Motor neuron (in vitro differentiated cells): ENCODE results near the gene CYP4F2. TPM values are rescaled to one million over a fixed set of nuclear protein-coding genes. Genes with fewer than 3 reads are reported as not detected.
"Not testable (repeated sequence)": the region's sequence is repeated elsewhere in the genome, so short reads cannot be mapped to it uniquely, and the experiment has no call there.

Experiments used
- ATAC-seq, 8 experiments: fragments of 200-7000 bp; cut with Tn5 transposase; replicated peaks in 6 of 8; 2 replicates each; pipeline ENCODE4 v1.8.0; 2021; ENCODE audit warnings: mild to moderate bottlenecking in 8 of 8, moderate library complexity in 8 of 8
- H3K27ac ChIP-seq, 2 donors: fragments of 250-450 bp; sonication (Bioruptor Pico); 2 replicates each; pipeline ENCODE4 v1.9.0; 2021; ENCODE audit warnings: antibody characterized with exemption in 2 of 2, mild to moderate bottlenecking in 2 of 2, moderate library complexity in 1 of 2
- H3K4me1 ChIP-seq, 2 donors: fragments of 250-450 bp; sonication (Bioruptor Pico); replicated peaks in 1 of 2; 2 replicates each; pipeline ENCODE4 v1.6.1; 2021; ENCODE audit warnings: antibody characterized with exemption in 2 of 2, mild to moderate bottlenecking in 2 of 2, moderate library complexity in 1 of 2
- H3K4me3 ChIP-seq, 5 donors: fragments of 250-450 bp; sonication (Bioruptor Pico); 2 replicates each; pipeline ENCODE4 v1.9.0; 2021; ENCODE audit warnings: antibody characterized with exemption in 5 of 5, mild to moderate bottlenecking in 5 of 5, moderate library complexity in 4 of 5
- WGBS, 10 experiments: fragments of 450-650 bp; shearing (Covaris generic); methylation state at CpG; one replicate each; pipeline ENCODE4 v1.0.0; 2022; 5-methylcytosine and 5-hydroxymethylcytosine counted together
- in situ Hi-C, 9 experiments: fragments of 400-800 bp; cut with MboI; loops; one replicate each; pipeline ENCODE4 v1.15.0; 2021; ENCODE audit warnings: low sequenced_read_pairs in 9 of 9, low pct_unique_long_range_greater_than_20kb in 2 of 9; ENCODE audit not compliant: unreplicated experiment in 9 of 9
- total RNA-seq, 8 experiments: library from RNA; unstranded; fragments of 300-600 nt; gene quantifications; 2 replicates each; pipeline versions ENCODE4 v1.2.3 to v1.2.4, GENCODE V29; 2022

CYP4F2 gene
- total RNA-seq, 8 experiments from 2014 or later: 0.36 to 1.2 TPM; not detected in 6

DNA sequence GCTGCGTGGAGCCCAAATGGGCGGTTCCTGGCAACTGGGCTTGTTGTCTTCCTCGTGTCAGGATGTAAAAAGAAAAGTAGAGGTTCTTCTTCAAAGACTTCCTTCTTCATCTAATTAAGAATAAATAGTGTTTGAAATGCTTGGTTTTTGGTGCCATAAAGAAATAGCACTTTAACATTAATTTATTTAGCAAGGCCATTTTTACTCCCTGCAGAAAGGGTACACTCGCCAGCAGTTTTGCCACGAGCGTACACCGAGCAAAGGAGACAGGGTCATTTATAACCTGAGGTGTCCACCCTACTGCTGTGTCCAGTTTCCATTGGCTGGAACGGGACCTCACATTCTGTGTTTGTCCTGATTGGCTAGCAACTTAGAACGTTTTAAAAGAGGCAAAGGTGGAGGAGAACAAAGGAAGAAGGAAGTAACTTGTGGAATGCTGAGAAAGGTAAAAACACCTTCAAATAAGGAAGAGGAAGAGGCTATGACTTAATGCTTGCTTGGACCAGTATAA is 60.6 kb downstream of the CYP4F2 start:
- Histone ChIP-seq H3K4me1 (no peaks in the 10 kb centered on the region), H3K27ac (no peak overlapping the region), H3K4me3 (peak overlapping the region in 2 of 5 donors; percentile 35 to 70)
- in situ Hi-C loops: no loop called here
- ATAC-seq: peak in 3 of 8 experiments; percentile 14 to 24 (median 20)
- WGBS, 10 experiments: 2 to 88% (median 16%) methylated on average over 1 to 7 of the region's 9 CpGs; no CpG with 5 or more reads in 3 of the 10 experiments

DNA sequence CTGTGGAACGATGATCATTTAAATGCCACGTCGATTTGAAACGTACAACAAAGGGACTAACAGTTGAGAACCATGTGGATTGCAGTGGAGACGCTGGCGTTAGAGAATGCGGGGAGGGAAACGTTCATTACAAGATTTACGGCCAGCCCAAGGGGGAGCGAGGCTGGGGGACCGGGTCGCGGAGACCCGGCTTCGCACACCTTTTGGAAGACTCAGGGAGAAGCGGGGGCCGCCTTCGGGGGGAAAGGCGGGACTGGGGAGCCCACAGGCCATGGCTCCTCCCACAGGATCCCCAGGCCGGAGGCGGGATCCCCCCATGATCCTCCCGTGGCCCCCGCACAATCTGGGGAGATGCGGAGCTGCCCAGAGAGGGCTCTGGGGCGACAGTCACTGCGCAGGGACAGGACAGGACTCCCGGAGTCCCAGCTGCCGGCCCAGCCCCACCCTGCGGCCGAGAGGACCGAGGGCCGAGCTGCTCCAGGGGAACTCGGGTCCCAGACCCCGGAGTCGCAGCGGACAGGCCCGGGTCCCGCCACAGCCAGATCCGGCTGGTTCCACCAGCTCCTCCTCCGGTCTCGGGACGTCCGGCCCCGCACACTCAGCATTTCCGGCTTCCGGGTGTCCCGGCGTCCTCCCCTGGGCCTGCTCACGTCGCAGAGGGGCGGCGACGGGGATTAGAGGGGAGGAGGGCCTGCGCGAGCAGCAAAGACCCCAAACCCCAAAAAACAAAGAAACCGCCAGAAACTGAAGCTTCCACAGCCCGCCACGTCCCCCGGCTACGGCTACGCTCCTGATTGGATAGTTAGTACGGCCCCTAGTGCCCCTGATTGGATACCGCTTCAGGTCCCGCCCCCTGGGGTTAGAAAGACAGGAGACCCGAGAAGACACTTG is 61.3 kb downstream of the CYP4F2 start:
- 0 to 93% (median 8%) methylated on average over 4 to 15 of the region's 65 CpGs; no CpG with 5 or more reads in 3 of the 10 experiments for WGBS, 10 experiments
- peak overlapping the region in 2 of 5 donors; percentile 35 to 70 for H3K4me3 ChIP-seq
- H3K27ac ChIP-seq: no peak overlapping the region
- in situ Hi-C loops: no loop called here
- no peaks in the 10 kb centered on the region for H3K4me1 ChIP-seq
- peak in 5 of 8 experiments; percentile 20 to 97 (median 96) for ATAC-seq

DNA sequence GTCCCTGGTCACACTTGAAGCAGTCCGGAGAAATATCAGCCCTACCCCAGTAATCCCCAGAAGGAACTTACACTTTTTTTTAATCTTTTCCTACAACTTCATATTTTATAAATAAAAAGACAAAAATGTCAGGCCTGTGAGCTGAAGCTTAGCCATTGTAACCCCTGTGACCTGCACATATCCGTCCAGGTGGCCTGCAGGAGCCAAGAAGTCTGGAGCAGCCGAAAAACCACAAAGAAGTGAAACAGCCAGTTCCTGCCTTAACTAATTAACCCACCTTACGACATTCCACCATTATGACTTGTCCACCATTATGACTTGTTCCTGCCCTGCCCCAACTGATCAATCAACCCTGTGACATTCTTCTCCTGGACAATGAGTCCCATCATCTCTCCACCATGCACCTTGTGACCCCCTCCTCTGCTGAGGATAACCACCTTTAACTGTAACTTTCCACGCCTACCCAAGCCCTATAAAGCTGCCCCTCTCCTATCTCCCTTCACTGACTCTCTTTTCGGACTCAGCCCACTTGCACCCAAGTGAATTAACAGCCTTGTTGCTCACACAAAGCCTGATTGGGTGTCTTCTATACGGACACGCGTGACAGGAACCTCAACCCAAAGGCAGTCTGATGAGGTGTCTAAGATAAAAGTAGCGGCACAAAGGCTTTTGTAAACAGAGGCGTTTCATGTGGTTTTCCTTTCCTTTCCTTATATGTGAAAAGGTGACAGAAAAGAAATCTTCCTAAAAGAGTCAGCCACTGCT is 62.1 kb downstream of the CYP4F2 start:
- peak overlapping the region in 2 of 5 donors; percentile 35 to 70 for H3K4me3 ChIP-seq
- in situ Hi-C loops, ATAC-seq, H3K27ac ChIP-seq, H3K4me1 ChIP-seq: not testable (repeated sequence)
- 13 to 75% (median 47%) methylated on average over 2 to 9 of the region's 11 CpGs; no CpG with 5 or more reads in 1 of the 10 experiments for WGBS, 10 experiments

DNA sequence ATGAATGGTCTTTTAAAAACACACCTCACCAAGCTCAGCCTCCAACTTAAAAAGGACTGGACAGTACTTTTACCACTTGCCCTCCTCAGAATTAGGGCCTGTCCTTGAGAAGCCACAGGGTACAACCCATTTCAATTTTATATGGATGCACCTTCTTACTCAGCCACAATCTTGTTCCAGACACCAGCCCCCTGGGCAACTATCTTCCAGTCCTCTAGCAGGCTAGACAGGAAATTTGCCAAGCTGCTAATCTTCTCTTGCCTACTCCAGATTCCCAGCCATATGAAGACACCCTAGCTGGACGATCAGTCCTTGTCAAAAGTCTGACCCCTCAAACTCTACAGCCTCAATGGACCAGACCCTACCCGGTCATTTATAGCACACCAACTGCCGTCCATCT is 63.6 kb downstream of the CYP4F2 start:
- H3K27ac ChIP-seq, H3K4me1 ChIP-seq, in situ Hi-C loops, H3K4me3 ChIP-seq, ATAC-seq: not testable (repeated sequence)
- 10 to 80% (median 55%) methylated on average over 1 to 3 of the region's 3 CpGs; no CpG with 5 or more reads in 2 of the 10 experiments for WGBS, 10 experiments

DNA sequence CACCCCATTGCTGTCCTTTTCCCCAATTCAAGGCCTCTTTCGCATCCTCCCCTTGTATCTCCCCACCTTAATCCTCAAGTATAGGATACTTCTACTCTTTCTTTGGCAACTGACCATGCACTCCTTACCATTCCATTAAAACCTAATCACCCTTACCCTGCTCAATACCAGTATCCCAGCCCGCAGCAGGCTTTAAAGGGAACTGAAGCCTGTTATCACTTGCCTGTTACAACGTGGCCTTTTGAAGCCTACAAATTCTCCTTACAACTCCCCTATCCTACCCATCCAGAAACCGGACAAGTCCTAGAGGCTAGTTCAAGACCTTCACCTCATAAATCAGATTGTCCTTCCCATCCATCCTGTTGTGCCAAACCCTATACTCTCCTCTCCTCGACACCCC is 66.2 kb downstream of the CYP4F2 start:
- Histone ChIP-seq H3K4me3 (no peak overlapping the region), H3K27ac (no peak overlapping the region), H3K4me1 (no peaks in the 10 kb centered on the region)
- WGBS, 10 experiments: 8 to 65% (median 29%) methylated on average over 1 to 5 of the region's 5 CpGs; no CpG with 5 or more reads in 2 of the 10 experiments
- ATAC-seq: no peak
- in situ Hi-C loops: no loop called here

DNA sequence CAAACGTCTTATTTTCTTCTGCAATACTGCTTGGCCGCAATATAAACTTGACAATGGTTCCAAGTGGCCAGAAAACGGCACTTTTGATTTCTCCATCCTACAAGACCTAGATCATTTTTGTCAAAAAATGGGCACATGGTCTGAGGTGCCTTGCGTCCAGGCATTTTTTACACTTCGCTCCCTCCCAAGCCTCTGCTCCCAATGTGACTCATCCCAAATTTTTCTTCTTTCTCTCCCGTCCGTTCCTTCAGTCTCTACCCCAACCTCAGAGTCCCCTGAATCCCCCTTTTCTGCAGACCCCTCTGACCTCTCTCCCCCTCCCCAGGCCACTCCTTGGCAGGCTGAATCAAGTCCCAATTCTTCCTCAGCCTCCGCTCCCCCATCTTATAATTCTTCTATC is 68.1 kb downstream of the CYP4F2 start:
- no peaks in the 10 kb centered on the region for H3K4me1 ChIP-seq
- no peak overlapping the region for H3K4me3 ChIP-seq
- H3K27ac ChIP-seq: no peak overlapping the region
- 43 to 83% (median 46%) methylated on average over 1 to 5 of the region's 8 CpGs; no CpG with 5 or more reads in 3 of the 10 experiments for WGBS, 10 experiments
- no peak for ATAC-seq
- in situ Hi-C loops: no loop called here

DNA sequence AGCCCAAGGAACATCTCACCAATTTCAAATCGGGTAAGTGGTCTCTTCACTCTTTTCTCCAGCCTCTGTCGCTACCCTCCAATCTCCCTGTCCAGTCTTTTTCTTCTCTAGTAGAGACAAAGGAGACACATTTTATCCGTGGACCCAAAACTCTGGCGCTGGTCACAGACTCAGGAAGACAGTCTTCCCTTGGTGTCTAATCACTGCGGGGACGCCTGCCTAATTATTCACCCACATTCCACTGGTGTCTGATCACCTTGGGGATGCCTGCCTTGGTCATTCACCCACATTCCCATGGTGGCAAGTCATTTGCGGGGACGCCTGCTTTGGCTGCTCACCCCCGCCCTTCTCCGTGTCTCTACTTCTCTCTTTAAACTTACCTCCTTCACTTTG is 68.6 kb downstream of the CYP4F2 start:
- in situ Hi-C loops: no loop called here
- no peak overlapping the region for H3K4me3 ChIP-seq
- ATAC-seq: no peak
- 40 to 100% (median 71%) methylated on average over 1 to 5 of the region's 10 CpGs; no CpG with 5 or more reads in 3 of the 10 experiments for WGBS, 10 experiments
- H3K4me1 ChIP-seq: no peaks in the 10 kb centered on the region
- H3K27ac ChIP-seq: no peak overlapping the region

DNA sequence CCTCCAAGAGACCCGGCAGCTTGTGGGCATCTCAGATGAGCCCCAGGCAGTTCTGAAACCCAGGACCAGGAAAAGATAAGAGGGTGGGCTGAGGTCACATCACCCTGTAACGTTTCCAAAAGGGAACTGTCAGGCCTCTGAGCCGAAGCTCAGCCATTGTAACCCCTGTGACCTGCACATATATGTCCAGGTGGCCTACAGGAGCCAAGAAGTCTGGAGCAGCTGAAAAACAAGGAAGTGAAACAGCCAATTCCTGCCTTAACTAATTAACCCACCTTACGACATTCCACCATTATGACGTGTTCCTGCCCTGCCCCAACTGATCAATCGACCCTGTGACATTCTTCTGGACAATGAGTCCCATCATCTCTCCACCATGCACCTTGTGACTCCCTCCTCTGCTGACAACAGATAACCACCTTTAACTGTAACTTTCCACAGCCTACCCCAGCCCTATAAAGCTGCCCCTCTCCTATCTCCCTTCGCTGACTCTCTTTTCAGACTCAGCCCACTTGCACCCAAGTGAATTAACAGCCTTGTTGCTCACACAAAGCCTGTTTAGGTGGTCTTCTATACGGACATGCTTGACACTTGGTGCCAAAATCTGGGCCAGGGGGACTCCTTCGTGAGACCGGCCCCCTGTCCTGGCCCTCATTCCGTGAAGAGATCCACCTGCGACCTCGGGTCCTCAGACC is 69.1 kb downstream of the CYP4F2 start:
- ATAC-seq, in situ Hi-C loops, H3K4me3 ChIP-seq, H3K4me1 ChIP-seq, H3K27ac ChIP-seq: not testable (repeated sequence)
- WGBS, 10 experiments: 0 to 74% (median 43%) methylated on average over 1 to 10 of the region's 13 CpGs; no CpG with 5 or more reads in 2 of the 10 experiments

DNA sequence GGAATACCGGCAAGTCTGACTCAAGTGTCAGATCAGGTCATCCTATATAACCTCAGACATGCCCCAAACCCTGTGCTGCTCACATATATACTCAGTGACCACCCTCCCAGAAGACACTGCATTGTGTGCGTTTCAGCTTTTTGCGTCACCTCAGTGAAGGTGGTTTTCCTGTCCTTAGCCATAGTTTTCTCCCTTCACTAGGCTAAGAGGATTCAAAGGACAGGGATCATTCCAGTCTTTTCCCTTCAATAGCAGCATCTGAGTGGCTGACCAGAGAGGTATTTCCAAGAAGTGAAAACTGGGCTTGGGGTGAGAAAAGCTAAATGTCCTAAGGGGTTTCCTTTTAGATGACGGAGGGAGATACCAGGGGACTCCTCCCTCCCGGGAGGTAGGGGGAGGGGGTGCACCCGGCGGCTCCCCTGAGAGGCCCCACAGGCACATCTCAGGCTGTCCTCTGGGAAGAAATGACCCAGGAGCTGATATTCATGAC is 69.7 kb downstream of the CYP4F2 start:
- Histone ChIP-seq H3K4me1 (no peaks in the 10 kb centered on the region), H3K4me3 (no peak overlapping the region), H3K27ac (no peak overlapping the region)
- no peak for ATAC-seq
- in situ Hi-C loops: no loop called here
- WGBS, 10 experiments: 11 to 100% (median 80%) methylated on average over 1 to 3 of the region's 7 CpGs; no CpG with 5 or more reads in 3 of the 10 experiments

Other genes with a start within 250 kb of the CYP4F2 start
- 1 to 10 TPM in 1 of 8 experiments, under 1 TPM in 2, not detected in 5; 0.31 to 1.8 (median 0.81) TPM for gene CYP4F12, start 225.0 kb downstream of the CYP4F2 start, total RNA-seq
- under 1 TPM in 1 of 8 experiments, not detected in 7; 0.52 TPM for gene OR10H2, start 170.1 kb downstream of the CYP4F2 start, total RNA-seq
- under 1 TPM in 4 of 8 experiments, not detected in 4; 0.23 to 0.49 (median 0.36) TPM for gene OR10H3, start 160.1 kb downstream of the CYP4F2 start, total RNA-seq
- gene OR10H5, start 110.4 kb downstream of the CYP4F2 start, total RNA-seq: under 1 TPM in 5 of 8 experiments, not detected in 3; 0.08 to 0.90 (median 0.32) TPM
- gene OR10H1, start 82.4 kb downstream of the CYP4F2 start, total RNA-seq: under 1 TPM in 5 of 8 experiments, not detected in 3; 0.09 to 0.33 (median 0.15) TPM
- under 1 TPM in 4 of 8 experiments, not detected in 4; 0.17 to 0.71 (median 0.35) TPM for gene CYP4F11, start 36.5 kb upstream of the CYP4F2 start, total RNA-seq
- under 1 TPM in 2 of 8 experiments, not detected in 6; 0.38 to 0.46 TPM for gene OR10H4, start 50.9 kb upstream of the CYP4F2 start, total RNA-seq
- gene TPM4, start 178.4 kb upstream of the CYP4F2 start, total RNA-seq: 100 to 1,000 TPM in 5 of 8 experiments, 10 to 100 TPM in 3; 73.0 to 457 (median 228) TPM
- 10 to 100 TPM; 14.2 to 54.5 (median 42.3) TPM for gene RAB8A, start 213.8 kb upstream of the CYP4F2 start, total RNA-seq
- 1 to 10 TPM in 1 of 8 experiments, under 1 TPM in 4, not detected in 3; 0.14 to 1.1 (median 0.36) TPM for gene HSH2D, start 245.6 kb upstream of the CYP4F2 start, total RNA-seq